HG03575 (cell line): ENCODE data around the gene KNDC1.
"Not testable (repeated sequence)": the region's sequence is repeated elsewhere in the genome, so short reads cannot be mapped to it uniquely, and the experiment has no call there.

Experiments
- ATAC-seq: cut with Tn5 transposase; IDR thresholded peaks from one replicate; pipeline ENCODE4 v1.9.1; 2021; ENCODE audit not compliant: unreplicated experiment, insufficient number of reproducible peaks, low FRiP score; ENCODE audit errors: extremely low read depth

The KNDC1 gene

GRCh38 chr10:133258818-133259601, 99.0 kb downstream of the KNDC1 start:
- no peak for ATAC-seq

GRCh38 chr10:133259602-133259989, 99.6 kb downstream of the KNDC1 start:
- ATAC-seq, result no peak

GRCh38 chr10:133260895-133261725, 101.1 kb downstream of the KNDC1 start:
- no peak for ATAC-seq

- ATAC-seq, result no peak
These were observed 101.8 kb downstream of the KNDC1 start for GRCh38 chr10:133261726-133262325.

- ATAC-seq, result no peak
These were observed 102.7 kb downstream of the KNDC1 start for GRCh38 chr10:133262696-133263095.

GRCh38 chr10:133263674-133264073, 103.7 kb downstream of the KNDC1 start:
- no peak for ATAC-seq

GRCh38 chr10:133264461-133264860, 104.4 kb downstream of the KNDC1 start:
- ATAC-seq, result no peak

GRCh38 chr10:133265052-133265451, 105.0 kb downstream of the KNDC1 start:
- not testable (repeated sequence) for ATAC-seq

- ATAC-seq, result no peak
These were observed 106.2 kb downstream of the KNDC1 start for GRCh38 chr10:133266056-133266795.

GRCh38 chr10:133267293-133267692, 107.3 kb downstream of the KNDC1 start:
- ATAC-seq, result no peak

- ATAC-seq, result no peak
These were observed 107.8 kb downstream of the KNDC1 start for GRCh38 chr10:133267829-133268228.

- ATAC-seq, result no peak
These were observed 108.5 kb downstream of the KNDC1 start for GRCh38 chr10:133268532-133268931.

- no peak for ATAC-seq
These were observed 109.3 kb downstream of the KNDC1 start for GRCh38 chr10:133269367-133269766.

GRCh38 chr10:133270204-133270603, 110.2 kb downstream of the KNDC1 start:
- no peak for ATAC-seq

GRCh38 chr10:133270773-133271297, 110.8 kb downstream of the KNDC1 start:
- no peak for ATAC-seq

- no peak for ATAC-seq
These were observed 111.7 kb downstream of the KNDC1 start for GRCh38 chr10:133271521-133272300.

- no peak for ATAC-seq
These were observed 112.4 kb downstream of the KNDC1 start for GRCh38 chr10:133272301-133272963.

GRCh38 chr10:133272964-133273420, 113.0 kb downstream of the KNDC1 start:
- no peak for ATAC-seq
